ENCODE data around the gene PITRM1.

DNA sequence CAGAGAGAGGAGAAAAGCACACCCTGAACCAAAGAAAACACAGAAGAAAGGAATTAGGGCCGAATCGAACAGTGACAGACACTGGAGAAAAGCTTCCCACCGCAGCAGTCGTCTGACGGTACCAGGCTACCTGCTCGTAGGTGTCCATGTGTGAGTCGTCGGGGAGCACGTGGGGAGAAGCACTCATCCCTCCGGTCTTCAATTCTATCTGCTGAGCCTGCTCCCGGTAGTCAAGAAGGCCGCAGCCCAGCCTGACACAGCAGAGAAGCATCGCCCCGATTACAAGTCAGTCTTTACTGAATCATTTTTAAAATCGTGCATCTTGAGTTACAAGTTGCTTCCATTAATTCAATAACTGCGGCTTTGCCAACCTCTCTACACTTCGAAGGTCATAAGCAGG is 24.5 kb downstream of the PITRM1 start:
- TF ChIP-seq, protein P1, sequence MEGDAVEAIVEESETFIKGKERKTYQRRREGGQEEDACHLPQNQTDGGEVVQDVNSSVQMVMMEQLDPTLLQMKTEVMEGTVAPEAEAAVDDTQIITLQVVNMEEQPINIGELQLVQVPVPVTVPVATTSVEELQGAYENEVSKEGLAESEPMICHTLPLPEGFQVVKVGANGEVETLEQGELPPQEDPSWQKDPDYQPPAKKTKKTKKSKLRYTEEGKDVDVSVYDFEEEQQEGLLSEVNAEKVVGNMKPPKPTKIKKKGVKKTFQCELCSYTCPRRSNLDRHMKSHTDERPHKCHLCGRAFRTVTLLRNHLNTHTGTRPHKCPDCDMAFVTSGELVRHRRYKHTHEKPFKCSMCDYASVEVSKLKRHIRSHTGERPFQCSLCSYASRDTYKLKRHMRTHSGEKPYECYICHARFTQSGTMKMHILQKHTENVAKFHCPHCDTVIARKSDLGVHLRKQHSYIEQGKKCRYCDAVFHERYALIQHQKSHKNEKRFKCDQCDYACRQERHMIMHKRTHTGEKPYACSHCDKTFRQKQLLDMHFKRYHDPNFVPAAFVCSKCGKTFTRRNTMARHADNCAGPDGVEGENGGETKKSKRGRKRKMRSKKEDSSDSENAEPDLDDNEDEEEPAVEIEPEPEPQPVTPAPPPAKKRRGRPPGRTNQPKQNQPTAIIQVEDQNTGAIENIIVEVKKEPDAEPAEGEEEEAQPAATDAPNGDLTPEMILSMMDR (conservative IDR thresholded peaks at IDR 0.05; ENCODE audit: low read length): no peak
- TF ChIP-seq EZH2phosphoT487 (IDR thresholded peaks at IDR 0.05; ENCODE audit: borderline replicate concordance, low read depth, low read length): no peak
